Stimulated activated CD8-positive, alpha-beta memory T cell treated with anti-CD3 and anti-CD28 coated beads, Interleukin-15, amount 100 ng/mL, for 1 hour (primary cell): ENCODE measurements around the gene ACSL6.

Experiments used
- DNase-seq: peaks from one replicate; pipeline ENCODE4 v3.0.0-alpha.2; 2020; ENCODE audit warnings: low read depth

ACSL6 gene

GRCh38 chr5:131999441-132000240, 11.8 kb downstream of the ACSL6 start:
- DNase-seq: no peak

- no peak for DNase-seq
These were observed 12.4 kb downstream of the ACSL6 start for GRCh38 chr5:131999041-131999440.

DNA sequence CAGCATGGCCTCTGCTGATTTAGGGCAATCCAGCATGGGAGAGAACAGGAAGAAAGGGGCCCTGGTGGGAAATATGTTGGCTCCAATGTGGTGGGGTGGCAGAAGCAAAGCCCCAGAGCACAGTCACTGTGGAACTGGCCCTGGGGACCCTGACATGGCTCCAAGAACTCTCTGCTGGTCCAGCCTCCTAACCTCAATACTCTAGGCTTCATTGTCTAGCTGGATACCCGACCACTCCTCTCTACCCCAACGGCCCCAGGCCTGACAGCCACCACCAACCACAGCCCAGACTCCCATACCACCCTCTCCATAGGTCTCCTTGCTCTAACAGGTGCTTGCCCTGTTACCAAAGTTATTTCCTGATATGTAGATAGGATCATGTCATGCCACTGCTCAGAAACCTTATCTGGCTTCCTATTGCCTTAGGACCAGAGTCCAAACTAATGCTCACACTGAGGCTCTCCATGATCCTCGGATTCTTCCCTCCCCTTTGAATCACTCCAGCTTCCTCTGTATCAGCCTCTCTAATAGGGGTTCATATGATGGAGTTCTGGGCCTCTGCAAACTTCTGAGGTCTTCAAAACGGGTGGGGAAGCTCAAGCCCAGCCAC, 12.9 kb downstream of the ACSL6 start:
- DNase-seq: no peak

DNA sequence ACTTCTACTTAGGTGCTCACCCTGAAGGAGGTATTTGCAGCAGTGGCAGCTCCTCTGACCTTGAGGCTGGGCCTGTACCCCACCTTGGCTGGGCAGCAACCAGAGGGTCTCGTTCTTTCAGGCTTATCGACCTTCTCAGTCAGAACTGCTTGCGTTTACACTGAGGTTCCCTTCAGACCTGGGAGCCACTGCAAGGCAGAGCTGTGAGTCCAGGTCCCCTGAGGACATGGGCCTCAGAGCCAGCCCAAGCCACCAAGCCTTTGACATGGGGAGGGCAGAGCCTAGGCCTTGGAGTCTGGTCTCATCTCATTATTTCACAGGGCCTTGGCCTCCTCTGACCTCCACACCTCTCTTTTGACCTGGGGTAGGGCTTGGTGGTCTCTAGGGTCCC, 13.7 kb downstream of the ACSL6 start:
- no peak for DNase-seq

DNA sequence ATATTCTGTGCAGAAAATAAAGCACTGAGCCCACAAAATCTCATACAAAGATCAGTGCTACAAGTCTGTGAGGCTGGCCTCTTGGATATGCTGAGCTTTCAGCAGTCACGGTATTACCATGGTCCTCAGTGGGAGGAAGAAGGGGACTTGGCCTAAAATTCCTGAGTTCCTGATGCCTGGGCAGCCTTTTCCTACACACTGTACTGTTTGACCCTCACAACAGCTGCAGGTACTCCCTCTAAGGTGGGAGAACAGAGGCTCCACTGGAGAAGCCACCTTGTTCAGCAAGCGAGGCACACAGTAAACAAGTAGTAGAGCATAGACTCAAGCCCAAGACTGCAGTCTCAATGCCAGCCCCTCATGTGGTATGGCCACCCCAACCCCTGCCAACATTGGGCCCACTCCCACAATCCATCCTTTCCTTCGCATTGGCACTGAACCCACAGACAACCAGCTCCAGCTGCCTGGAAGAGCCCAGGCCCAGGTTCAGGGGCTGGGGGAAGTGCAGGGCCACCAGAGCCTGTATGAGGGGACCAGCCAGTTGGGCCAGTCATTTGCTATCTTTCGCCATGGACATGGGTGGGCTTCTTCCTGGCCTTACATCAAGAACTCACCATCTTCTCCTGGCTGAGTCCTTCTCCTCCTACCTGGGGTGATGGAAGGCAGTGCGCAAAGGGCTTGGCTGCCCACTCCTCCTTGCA, 14.3 kb downstream of the ACSL6 start:
- no peak for DNase-seq

DNA sequence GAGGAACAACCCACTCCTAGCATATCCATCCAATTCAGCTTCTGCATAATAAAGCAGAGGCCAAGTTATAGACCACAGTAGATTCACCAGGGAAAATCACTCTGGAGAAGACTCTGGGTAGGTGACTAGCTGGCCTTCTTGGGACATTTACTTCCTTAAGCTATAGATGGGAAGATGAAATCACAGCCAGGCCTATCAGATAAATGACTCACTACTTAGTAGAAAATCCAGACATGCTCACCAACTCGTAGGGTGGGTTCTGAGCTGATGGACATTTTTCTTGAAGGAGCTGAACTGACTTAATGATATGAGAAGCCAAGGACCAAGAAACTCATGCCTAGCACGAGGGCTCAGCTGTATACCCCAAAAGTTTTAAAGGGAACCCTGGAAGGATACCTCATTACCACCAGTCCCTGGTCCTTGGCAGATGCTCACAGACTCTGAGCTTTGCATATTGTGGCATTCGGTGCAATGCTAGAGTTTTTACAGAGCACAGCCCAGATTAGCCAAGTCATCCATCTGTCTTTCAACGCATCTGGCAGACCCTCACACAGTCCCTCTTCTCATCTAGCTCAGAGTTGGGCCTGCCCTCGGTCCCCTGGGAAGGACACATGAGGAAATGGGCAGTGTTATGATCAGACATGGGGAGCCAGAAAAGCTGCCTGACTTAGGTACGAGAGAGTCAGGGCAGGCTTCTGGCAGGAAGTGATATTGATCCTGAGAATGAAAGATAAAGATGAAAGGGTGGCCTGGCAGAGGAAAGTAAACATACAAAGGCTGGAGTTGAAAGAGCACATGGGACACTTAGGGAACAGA, 15.0 kb downstream of the ACSL6 start:
- DNase-seq: no peak

GRCh38 chr5:131994533-131995226, 16.8 kb downstream of the ACSL6 start:
- no peak for DNase-seq

DNA sequence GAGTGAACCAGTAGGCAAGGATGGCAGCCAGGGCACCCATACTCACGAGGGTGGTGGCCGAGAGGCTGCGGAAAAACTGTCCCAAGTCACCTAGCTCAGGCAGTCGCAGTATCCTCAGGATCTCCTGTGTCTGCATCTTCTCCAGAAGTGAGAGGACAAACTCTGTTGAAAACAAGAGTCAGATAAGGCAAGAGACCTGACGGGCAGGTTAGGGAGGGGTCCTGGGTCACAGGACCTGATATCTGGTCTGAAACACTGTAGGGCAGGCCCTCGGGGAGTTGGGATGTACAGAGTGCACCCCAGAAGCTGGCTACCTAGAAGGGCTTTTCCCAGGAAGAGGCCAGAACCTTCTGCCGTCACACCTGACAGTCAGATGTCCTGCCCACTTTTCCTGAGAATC, 17.4 kb downstream of the ACSL6 start:
- no peak for DNase-seq

DNA sequence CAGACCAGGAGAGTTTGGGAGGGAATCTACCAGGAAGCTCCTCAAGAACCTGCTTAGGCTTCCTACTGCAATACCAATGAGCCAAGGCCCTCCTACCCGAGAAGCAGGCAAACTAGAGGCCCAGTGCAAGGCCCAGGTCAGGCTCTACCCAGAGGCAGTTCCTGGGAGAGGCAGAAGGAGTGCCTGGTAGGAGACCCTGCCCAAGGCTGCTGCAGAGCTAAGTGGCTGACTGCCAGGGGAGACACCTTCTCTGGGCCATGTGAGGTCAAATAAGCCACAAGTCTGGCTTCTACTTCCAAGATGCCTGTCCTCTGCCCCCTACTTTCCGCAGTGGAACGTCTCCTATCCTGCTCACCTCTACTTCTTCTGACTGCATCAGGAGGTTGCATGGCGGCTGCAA, 17.8 kb downstream of the ACSL6 start:
- no peak for DNase-seq

GRCh38 chr5:131992370-131992769, 19.1 kb downstream of the ACSL6 start:
- no peak for DNase-seq

DNA sequence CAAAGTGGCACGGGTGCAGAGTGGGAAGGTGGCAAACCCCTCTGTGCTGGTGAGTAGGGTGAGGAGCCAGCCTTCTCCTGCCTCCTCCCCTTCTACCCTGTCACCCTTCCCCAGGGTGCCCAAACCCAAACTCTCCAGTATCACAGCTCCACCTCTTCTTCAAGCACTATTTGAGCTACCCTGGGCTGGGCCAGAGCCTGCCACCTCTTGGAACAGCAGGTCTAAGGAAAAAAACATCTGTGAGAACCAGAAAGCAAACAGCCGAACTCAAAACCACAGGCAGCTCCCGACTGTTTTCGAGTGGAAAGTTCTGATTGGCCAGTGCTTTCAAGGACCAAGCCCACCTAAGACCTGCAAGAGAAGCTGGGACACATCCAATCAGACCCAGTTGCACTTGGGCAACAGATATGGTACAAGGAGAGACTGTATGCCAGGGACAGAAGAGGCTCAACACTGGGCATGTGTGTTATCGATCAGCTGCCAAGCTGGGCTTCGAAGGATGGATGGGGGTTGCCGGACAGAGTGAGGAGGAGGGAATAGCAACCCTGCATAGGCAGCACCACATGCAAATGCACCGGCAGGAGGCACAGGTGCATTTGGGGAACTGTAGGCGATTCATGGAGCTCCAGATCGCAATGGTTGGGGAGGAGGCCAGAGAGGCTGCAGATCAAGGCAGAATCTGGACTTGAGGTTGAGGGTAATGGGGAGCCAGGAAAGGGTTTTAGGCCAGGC, 19.7 kb downstream of the ACSL6 start:
- DNase-seq: no peak

DNA sequence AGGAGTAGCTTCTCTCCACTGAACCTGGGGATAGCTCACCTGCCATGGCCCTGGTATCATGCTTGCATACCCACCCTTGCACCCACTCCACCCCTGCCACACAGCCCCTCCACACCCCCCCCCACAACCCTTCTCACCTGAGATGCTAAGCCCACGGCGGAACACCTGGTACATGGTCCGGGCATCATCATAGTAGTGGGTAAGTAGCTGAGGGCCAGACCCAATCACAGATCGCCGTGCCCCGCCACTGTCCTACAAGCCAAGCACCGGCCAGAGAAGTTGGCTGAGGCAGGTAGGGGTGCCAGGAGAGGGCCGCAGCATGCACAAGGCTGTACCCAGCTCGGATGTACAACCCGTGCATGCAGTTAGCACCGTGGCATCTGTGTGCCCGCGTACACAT, 20.7 kb downstream of the ACSL6 start:
- no peak for DNase-seq

GRCh38 chr5:131988601-131989000, 22.9 kb downstream of the ACSL6 start:
- no peak for DNase-seq

GRCh38 chr5:131987251-131987650, 24.2 kb downstream of the ACSL6 start:
- DNase-seq: no peak

DNA sequence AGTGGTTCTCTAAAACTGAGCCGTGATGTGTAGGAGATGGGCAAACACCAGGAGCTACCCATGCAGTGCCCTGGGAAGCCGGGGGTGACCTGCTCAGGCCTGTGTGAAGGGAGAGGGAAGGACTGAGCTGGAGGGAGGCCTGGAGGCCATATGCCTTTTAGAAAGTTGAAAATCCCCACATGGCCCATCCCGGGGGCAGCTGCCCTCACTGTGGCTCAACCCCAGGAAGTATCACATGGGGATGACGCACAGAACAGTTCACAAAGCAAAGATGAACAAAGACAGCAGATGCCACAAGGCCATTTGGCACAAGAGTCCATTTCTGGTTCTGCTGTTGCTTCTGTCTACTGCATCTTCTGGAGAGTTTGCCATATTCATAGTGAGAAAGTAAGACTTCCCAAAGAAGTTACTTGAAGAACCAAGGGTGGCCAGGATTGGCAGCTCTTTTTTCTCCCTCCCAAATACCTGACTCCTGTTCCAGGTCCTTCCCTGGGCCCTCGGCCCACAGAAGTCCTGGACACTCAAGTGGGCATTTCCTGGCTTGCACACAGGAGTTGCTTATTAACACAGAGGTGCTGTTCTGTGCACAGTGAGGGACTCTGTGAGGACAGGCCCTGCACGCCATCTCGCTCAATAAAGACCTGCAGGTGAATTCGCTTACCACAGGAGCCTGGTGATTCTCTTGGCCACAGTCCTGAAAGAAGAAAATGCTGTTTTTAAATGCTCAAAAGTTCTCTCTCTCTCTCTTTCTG, 25.1 kb downstream of the ACSL6 start:
- no peak for DNase-seq

GRCh38 chr5:131984956-131985665, 26.3 kb downstream of the ACSL6 start:
- no peak for DNase-seq

- DNase-seq: no peak
These were observed 28.1 kb downstream of the ACSL6 start for GRCh38 chr5:131983244-131983771.

DNA sequence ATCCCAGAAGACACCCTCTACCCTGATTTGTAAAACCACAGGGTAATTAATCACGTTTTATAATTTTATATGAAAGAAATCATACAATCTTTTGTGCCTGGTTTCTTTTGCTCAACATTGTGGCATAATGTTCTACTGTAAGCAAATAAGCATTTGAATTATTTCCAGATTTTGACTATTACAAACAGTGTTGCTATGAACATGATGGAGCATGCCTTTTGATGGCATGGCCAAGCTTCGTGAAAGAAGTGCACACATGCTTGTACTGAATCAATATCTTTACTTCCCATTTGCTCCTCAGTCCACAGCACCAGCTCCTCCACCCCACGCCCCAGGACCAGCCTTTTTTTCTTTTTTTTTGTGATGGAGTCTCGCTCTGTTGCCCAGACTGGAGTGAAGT, 29.9 kb downstream of the ACSL6 start:
- DNase-seq: no peak

DNA sequence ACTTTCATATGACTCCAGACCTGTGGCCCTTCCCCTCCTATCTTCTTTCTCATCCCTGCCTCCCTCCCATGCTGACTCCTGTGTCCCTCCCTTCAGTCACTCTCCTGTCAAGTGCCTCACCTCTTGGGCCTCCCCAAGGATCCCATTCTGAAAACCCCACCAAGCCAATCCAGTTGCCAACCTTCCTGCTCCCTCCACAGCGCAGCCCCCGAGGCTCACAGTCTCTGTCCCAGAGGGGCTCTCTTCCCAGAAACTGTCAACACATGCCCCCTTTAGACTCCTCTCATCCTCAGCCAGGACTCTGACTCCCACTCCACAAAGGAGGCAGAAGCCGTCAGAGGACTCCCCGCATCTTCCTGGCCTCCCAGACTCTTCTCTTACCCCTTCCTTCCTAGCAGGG, 30.8 kb downstream of the ACSL6 start:
- no peak for DNase-seq
